H1 (cell line): ENCODE results near the gene YAP1. TPM values are rescaled to one million over a fixed set of nuclear protein-coding genes. Genes with fewer than 3 reads are reported as not detected.

Experiments
- CTCF ChIA-PET: fragments of 300-600 bp; sonication (Branson Sonifier 250); formaldehyde crosslinking; loops from one replicate; lab custom pipeline; 2021; ENCODE audit not compliant: partially characterized antibody; lab: Charles Lee
- POLR2A ChIA-PET: fragments of 300-600 bp; sonication (Branson Sonifier 250); formaldehyde crosslinking; loops from one replicate; lab custom pipeline; 2021; ENCODE audit warnings: inconsistent platforms; ENCODE audit not compliant: partially characterized antibody; lab: Charles Lee
- DNase-seq, 2 experiments: peaks; one replicate each; pipeline versions ENCODE4 v3.0.0 to v3.0.0-alpha.2; 2010 to 2022; ENCODE audit warnings: low spot score in 2 of 2, low read depth in 1 of 2, mixed read lengths in 1 of 2
- FAIRE-seq: peaks from 2 replicates; lab custom pipeline; 2011; peaks lifted over from hg19 to GRCh38; lab: Jason Lieb, UNC
- H2AFZ ChIP-seq: 2 replicates; pipeline ENCODE4 v1.8.1; 2012; ENCODE audit warnings: low read length, inconsistent platforms
- H2AK5ac ChIP-seq: 2 replicates; pipeline ENCODE4 v1.6.1; 2013; ENCODE audit warnings: low read depth, low read length
- H2BK120ac ChIP-seq: replicated peaks from 2 replicates; pipeline ENCODE3; 2013; ENCODE audit warnings: low read depth, low read length, inconsistent platforms
- H2BK12ac ChIP-seq: 2 replicates; pipeline ENCODE4 v1.6.1; 2013; ENCODE audit warnings: low read depth, low read length
- H2BK15ac ChIP-seq: 2 replicates; pipeline ENCODE4 v1.6.1; 2013; ENCODE audit warnings: low read length
- H2BK20ac ChIP-seq: 2 replicates; pipeline ENCODE4 v1.6.1; 2013; ENCODE audit warnings: low read length
- H2BK5ac ChIP-seq: 2 replicates; pipeline ENCODE4 v1.6.1; 2013; ENCODE audit warnings: low read depth, low read length
- H3K14ac ChIP-seq: 2 replicates; pipeline ENCODE4 v1.6.1; 2013; ENCODE audit warnings: inconsistent platforms; ENCODE audit not compliant: insufficient read length
- H3K18ac ChIP-seq: 2 replicates; pipeline ENCODE4 v1.6.1; 2013; ENCODE audit warnings: low read length; ENCODE audit errors: extremely low read depth
- H3K23ac ChIP-seq: 2 replicates; pipeline ENCODE4 v1.6.1; 2013; ENCODE audit warnings: inconsistent platforms; ENCODE audit not compliant: insufficient read length
- H3K23me2 ChIP-seq: 2 replicates; pipeline ENCODE4 v1.6.1; 2013; ENCODE audit warnings: low read depth, low read length
- H3K27ac ChIP-seq: 2 replicates; pipeline ENCODE4 v1.6.1; 2011; ENCODE audit warnings: low read depth, low read length, inconsistent platforms
- H3K27me3 ChIP-seq, 4 experiments: replicated peaks in 1 of 4; 1 replicate in 1 of 4; 2 replicates in 3 of 4; pipeline versions ENCODE4 v1.6.1 to v1.8.1; 2011 to 2013; ENCODE audit warnings: low read length in 3 of 4, mild to moderate bottlenecking in 3 of 4, inconsistent platforms in 2 of 4, mixed read lengths in 2 of 4, moderate library complexity in 1 of 4; ENCODE audit not compliant: control insufficient read depth in 3 of 4, insufficient read depth in 3 of 4; ENCODE audit errors: extremely low read depth in 1 of 4
- H3K36me3 ChIP-seq, 4 experiments: 2 replicates each; pipeline versions ENCODE4 v1.6.1 to v1.8.1; 2011 to 2013; ENCODE audit warnings: mild to moderate bottlenecking in 4 of 4, low read length in 3 of 4, moderate library complexity in 2 of 4, control low read depth in 1 of 4, inconsistent platforms in 1 of 4; ENCODE audit not compliant: insufficient read depth in 4 of 4, control insufficient read depth in 2 of 4
- H3K4ac ChIP-seq: replicated peaks from 2 replicates; pipeline ENCODE3; 2013; ENCODE audit warnings: low read length, low read depth, mixed read lengths, inconsistent platforms; ENCODE audit not compliant: insufficient read length
- H3K4me1 ChIP-seq, 4 experiments: replicated peaks in 1 of 4; 1 replicate in 1 of 4; 2 replicates in 3 of 4; pipeline versions ENCODE4 v1.6.1 to v1.8.1; 2011 to 2013; ENCODE audit warnings: low read length in 3 of 4, inconsistent platforms in 2 of 4, mixed read lengths in 1 of 4; ENCODE audit not compliant: insufficient read depth in 4 of 4, control insufficient read depth in 3 of 4
- H3K4me2 ChIP-seq, 2 experiments: 2 replicates each; pipeline versions ENCODE4 v1.6.1 to v1.8.1; 2011 to 2013; ENCODE audit warnings: low read depth in 2 of 2, low read length in 2 of 2, control low read depth in 1 of 2, inconsistent platforms in 1 of 2, mild to moderate bottlenecking in 1 of 2; ENCODE audit not compliant: insufficient read depth in 1 of 2
- H3K4me3 ChIP-seq, 4 experiments: fragments of 200-600, 300-600 bp in 1 of 4; sonication (generic), shearing (Covaris generic), sonication (Bioruptor Twin) in 1 of 4; 2 replicates each; pipeline versions ENCODE4 v1.5.1 to v1.8.1; 2011 to 2016; ENCODE audit warnings: low read length in 4 of 4, low read depth in 3 of 4, control low read depth in 2 of 4, inconsistent platforms in 2 of 4, mild to moderate bottlenecking in 2 of 4, mixed read lengths in 1 of 4, moderate library complexity in 1 of 4; ENCODE audit not compliant: insufficient read depth in 2 of 4; ENCODE audit errors: extremely low read depth in 1 of 4
- H3K56ac ChIP-seq: replicated peaks from 2 replicates; pipeline ENCODE3; 2013; ENCODE audit warnings: low read depth, mild to moderate bottlenecking, mixed read lengths, low read length, inconsistent platforms; ENCODE audit not compliant: insufficient read length
- H3K79me1 ChIP-seq: 2 replicates; pipeline ENCODE4 v1.6.1; 2013; ENCODE audit warnings: low read depth, low read length, control low read depth
- H3K79me2 ChIP-seq, 2 experiments: 2 replicates each; pipeline versions ENCODE4 v1.6.1 to v1.8.1; 2012 to 2013; ENCODE audit warnings: low read length in 2 of 2, mild to moderate bottlenecking in 2 of 2, inconsistent platforms in 1 of 2; ENCODE audit not compliant: insufficient read depth in 2 of 2, control insufficient read depth in 1 of 2
- H3K9ac ChIP-seq, 4 experiments: replicated peaks in 1 of 4; 1 replicate in 1 of 4; 2 replicates in 3 of 4; pipeline versions ENCODE4 v1.6.1 to v1.8.1; 2011 to 2013; ENCODE audit warnings: low read depth in 3 of 4, low read length in 3 of 4, control low read depth in 2 of 4, mild to moderate bottlenecking in 2 of 4, moderate library complexity in 2 of 4, inconsistent platforms in 1 of 4; ENCODE audit errors: extremely low read depth in 1 of 4
- H3K9me3 ChIP-seq, 2 experiments: 2 replicates each; pipeline versions ENCODE4 v1.6.1 to v1.8.1; 2012 to 2013; ENCODE audit warnings: mild to moderate bottlenecking in 2 of 2, moderate library complexity in 2 of 2, control low read depth in 1 of 2, inconsistent platforms in 1 of 2, low read depth in 1 of 2, low read length in 1 of 2, mixed read lengths in 1 of 2; ENCODE audit not compliant: insufficient read depth in 2 of 2
- H4K20me1 ChIP-seq, 2 experiments: replicated peaks in 1 of 2; 2 replicates each; pipeline versions ENCODE3 to v1.8.1; 2011 to 2013; ENCODE audit warnings: inconsistent platforms in 2 of 2, low read length in 2 of 2, mild to moderate bottlenecking in 1 of 2; ENCODE audit not compliant: insufficient read depth in 2 of 2, control insufficient read depth in 1 of 2
- H4K5ac ChIP-seq: 2 replicates; pipeline ENCODE4 v1.6.1; 2013; ENCODE audit warnings: low read length, low read depth, mixed read lengths, inconsistent platforms; ENCODE audit not compliant: insufficient read length
- H4K8ac ChIP-seq: 2 replicates; pipeline ENCODE4 v1.8.0; 2013; ENCODE audit warnings: mild to moderate bottlenecking, moderate library complexity, low read length, inconsistent platforms; ENCODE audit not compliant: insufficient read depth; ENCODE audit errors: extremely low read depth
- H4K91ac ChIP-seq: replicated peaks from 2 replicates; pipeline ENCODE3; 2013; ENCODE audit warnings: low read length, mixed read lengths, inconsistent platforms; ENCODE audit not compliant: insufficient read length
- ATF2 ChIP-seq: IDR thresholded peaks from 2 replicates; pipeline ENCODE4 v1.6.1; 2012; ENCODE audit warnings: low read length, inconsistent platforms
- BCL11A ChIP-seq, 2 experiments: IDR thresholded peaks; one replicate each; pipeline ENCODE4 v1.6.1; 2011; ENCODE audit warnings: low read depth in 2 of 2, low read length in 2 of 2, mild to moderate bottlenecking in 2 of 2
- BRCA1 ChIP-seq: IDR thresholded peaks from 2 replicates; pipeline ENCODE4 v1.6.1; 2012; ENCODE audit warnings: low read depth, low read length, improper control_type of control experiment
- CEBPB ChIP-seq: IDR thresholded peaks from 2 replicates; pipeline ENCODE4 v1.6.1; 2012; ENCODE audit warnings: low read depth, low read length
- EGR1 ChIP-seq: IDR thresholded peaks from 2 replicates; pipeline ENCODE4 v1.6.1; 2011; ENCODE audit warnings: low read depth, low read length, borderline replicate concordance
- EZH2 ChIP-seq: fragments of 200-600 bp; sonication (generic); IDR thresholded peaks from 2 replicates; pipeline ENCODE4 v1.7.1; 2012; ENCODE audit warnings: low read depth, mild to moderate bottlenecking, moderate library complexity, low read length, inconsistent platforms; ENCODE audit not compliant: severe bottlenecking
- GTF2F1 ChIP-seq: IDR thresholded peaks from 2 replicates; pipeline ENCODE4 v1.6.1; 2012; ENCODE audit warnings: low read depth, low read length, improper control_type of control experiment, borderline replicate concordance
- POLR2AphosphoS5 ChIP-seq: IDR thresholded peaks from 2 replicates; pipeline ENCODE4 v1.6.1; 2011; ENCODE audit warnings: low read depth, low read length
- RFX5 ChIP-seq: IDR thresholded peaks from 2 replicates; pipeline ENCODE4 v1.6.1; 2011; ENCODE audit warnings: low read depth, low read length, improper control_type of control experiment, borderline replicate concordance
- SAP30 ChIP-seq: fragments of 300-600 bp; sonication (generic); IDR thresholded peaks from 2 replicates; pipeline ENCODE4 v1.7.1; 2012; ENCODE audit warnings: low read length, moderate library complexity, mild to moderate bottlenecking, inconsistent platforms; ENCODE audit not compliant: insufficient read depth, insufficient replicate concordance
- WGBS, 2 experiments: shearing (Covaris generic) in 1 of 2; methylation state at CpG; one replicate each; pipeline versions ENCODE4 v1.1.6 to v1.1.7; 2013 to 2015; ENCODE audit warnings: low lambda C conversion rate in 2 of 2, mixed read lengths in 2 of 2, inconsistent platforms in 1 of 2, low coverage in 1 of 2, missing lambda C conversion rate in 1 of 2; ENCODE audit not compliant: insufficient replicate concordance in 2 of 2, insufficient coverage in 1 of 2, insufficient read length in 1 of 2; ENCODE audit errors: extremely low coverage in 1 of 2, missing lambda C conversion rate in 1 of 2; 5-methylcytosine and 5-hydroxymethylcytosine counted together
- polyA plus RNA-seq, 7 experiments: library from polyadenylated mRNA; depleted of rRNA in 3 of 7; stranded (reverse) in 5 of 7; unstranded in 2 of 7; fragments of >200 nt in 5 of 7; fragments of 200-250 nt in 2 of 7; gene quantifications; 1 replicate in 5 of 7; 2 replicates in 1 of 7; 4 replicates in 1 of 7; pipeline versions ENCODE4 v1.2.1 to v1.2.3, GENCODE V29; 2011 to 2013; ENCODE audit warnings: missing spikeins in 2 of 7, mixed read lengths in 2 of 7
- total RNA-seq: library from RNA; stranded (reverse); fragmentation: NEBNext Ultra II Directional; extraction: Animal tissue kit (Norgen Biotek cat#: 25700); gene quantifications from 2 replicates; pipeline ENCODE4 v1.2.1, GENCODE V29; 2021

The YAP1 gene
- total and polyA plus RNA-seq, 2 of the 8 experiments (the other 6 are each of a cell fraction or from before 2014, with no cell fraction given): 62.0 to 108 TPM

DNA sequence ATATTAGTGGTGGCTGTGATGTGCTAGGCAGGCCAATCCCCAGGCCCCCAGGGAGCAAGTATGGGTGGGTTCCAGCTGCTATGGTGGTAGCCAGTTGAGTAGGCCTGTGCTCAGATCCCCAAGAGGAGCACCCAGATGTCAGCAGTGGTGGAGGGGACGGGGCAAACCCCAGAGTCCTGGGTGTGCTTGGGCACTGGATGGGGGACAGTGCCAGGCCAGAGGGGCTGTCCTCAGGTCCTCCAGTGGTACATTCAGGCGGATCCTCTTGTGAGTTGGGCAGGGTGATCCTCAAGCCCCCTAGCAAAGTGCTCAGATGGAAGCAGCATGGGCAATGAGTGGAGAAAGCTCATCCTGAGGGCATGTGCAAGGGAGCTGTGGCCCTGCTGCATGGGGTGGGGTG, 37.0 kb upstream of the YAP1 start:
- 76% methylated on average over 2 of the region's 2 CpGs; no CpG with 5 or more reads in 1 of the 2 experiments for WGBS, 2 experiments
- no peaks in the 10 kb centered on the region for H3K79me1 ChIP-seq
- H3K14ac ChIP-seq: no peak overlapping the region
- H3K4me3 ChIP-seq: no peak overlapping the region
- peak overlapping the region; percentile 55 for H4K91ac ChIP-seq
- no peak overlapping the region for H2BK120ac ChIP-seq
- no peaks in the 10 kb centered on the region for H3K79me2 ChIP-seq
- no peak overlapping the region for H2BK12ac ChIP-seq
- DNase-seq: no peak
- no peak overlapping the region for H3K4me2 ChIP-seq
- no peaks in the 10 kb centered on the region for H4K20me1 ChIP-seq
- H4K5ac ChIP-seq: no peak overlapping the region
- H4K8ac ChIP-seq: no peak overlapping the region
- ChIA-PET POLR2A (no interaction called here), CTCF (interaction anchor here (1.2 kb wide), 1 partner anchor 211 kb away, joined by 3 read pairs; no protein-coding TSS in a partner anchor)
- H3K9ac ChIP-seq: no peak overlapping the region
- H3K9me3 ChIP-seq: peaks cover 6 to 8% of the 10 kb centered on the region in 2 experiments; a peak in 2 of 4 replicates
- H2BK5ac ChIP-seq: no peak overlapping the region
- no peak overlapping the region for H3K56ac ChIP-seq
- no peaks in the 10 kb centered on the region for H3K23me2 ChIP-seq
- H2BK20ac ChIP-seq: no peak overlapping the region
- no peaks in the 10 kb centered on the region for H3K27me3 ChIP-seq
- no peak overlapping the region for H2AFZ ChIP-seq
- no peak overlapping the region; the same call in 1 of the 2 replicates for H3K18ac ChIP-seq
- peaks cover 0 to 2% (median 0%) of the 10 kb centered on the region in 4 experiments; a peak in 1 of 7 replicates for H3K4me1 ChIP-seq
- H3K27ac ChIP-seq: no peak overlapping the region; the same call in 1 of the 2 replicates
- H2BK15ac ChIP-seq: no peak overlapping the region
- H2AK5ac ChIP-seq: no peak overlapping the region
- no peak overlapping the region for H3K4ac ChIP-seq
- FAIRE-seq: no peak
- TF ChIP-seq EGR1 (no peak), SAP30 (no peak), EZH2 (no peak), RFX5 (no peak), POLR2AphosphoS5 (no peak), BRCA1 (no peak), BCL11A (IDR thresholded peaks at IDR 0.05; ENCODE audit: low read depth in 2 of 2, low read length in 2 of 2) (no peak), CEBPB (no peak), GTF2F1 (no peak), ATF2 (no peak)
- H3K36me3 ChIP-seq: no peaks in the 10 kb centered on the region
- no peak overlapping the region for H3K23ac ChIP-seq
